ENCODE results near the gene GAREM1. TPM values are rescaled to one million over a fixed set of nuclear protein-coding genes. Genes with fewer than 3 reads are reported as not detected.

The GAREM1 gene
- total RNA-seq, 1 experiment from 2014 or later, result 11.1 TPM

DNA sequence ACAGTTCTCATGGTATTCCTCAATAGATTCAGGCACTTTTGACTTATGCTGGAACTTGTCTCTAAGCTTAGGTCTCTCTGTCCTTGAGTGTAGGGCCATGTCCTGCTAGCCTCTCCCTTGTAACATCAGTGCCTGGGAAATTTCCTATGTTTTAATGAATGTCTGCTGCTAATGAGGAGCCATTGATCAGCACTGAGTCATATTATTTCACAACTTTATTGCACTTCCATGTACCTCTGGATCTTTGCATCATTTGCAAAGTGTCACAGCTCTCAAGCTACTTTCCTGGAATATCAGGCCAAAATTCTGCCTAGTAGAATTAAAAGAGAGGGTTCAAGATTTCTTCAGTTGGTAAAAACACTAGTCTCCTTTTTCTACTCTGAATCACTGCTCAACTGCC lies 102.5 kb downstream of the GAREM1 start:
- Histone ChIP-seq H3K27ac (ENCODE audit: low read depth, low read length) (no peak overlapping the region), H3K4me2 (ENCODE audit: low read length) (0 out of 2 replicates have a peak overlapping the region, but pooled peaks have one; percentile 2), H3K36me3 (ENCODE audit: control insufficient read depth in 1 of 2, insufficient read depth in 2 of 2, low read length in 2 of 2) (no peaks in the 10 kb centered on the region), H3K27me3 (ENCODE audit: insufficient read depth, low read length) (no peaks in the 10 kb centered on the region), H3K9ac (ENCODE audit: low read length) (no peak overlapping the region), H3K9me3 (ENCODE audit: control insufficient read depth in 1 of 2, insufficient read depth in 1 of 2, low read depth in 1 of 2, low read length in 2 of 2) (no peaks in the 10 kb centered on the region), H3K4me1 (ENCODE audit: control insufficient read depth in 1 of 2, insufficient read depth in 2 of 2, low read length in 2 of 2) (peaks cover 30 to 35% of the 10 kb centered on the region in 2 experiments), H3K9me2 (ENCODE audit: insufficient read depth) (no peaks in the 10 kb centered on the region), H3K4me3 (replicated peaks in 1 of 2; ENCODE audit: low read depth in 1 of 2, low read length in 2 of 2) (no peak overlapping the region), H4K20me1 (ENCODE audit: insufficient read depth) (no peaks in the 10 kb centered on the region), H3K79me2 (ENCODE audit: insufficient read depth, low read length) (no peaks in the 10 kb centered on the region), H2AFZ (ENCODE audit: low read depth, low read length, poor library complexity, severe bottlenecking) (no peak overlapping the region)
- ATAC-seq (no peak), DNase-seq (ENCODE audit: low read depth, low spot score) (no peak)
- BruUV-seq (replicated peaks), result no TSS peak
- ChIA-PET RAD21 (ENCODE audit: low non-redundant PET in 1 of 2, low total read pairs in 2 of 2, uncharacterized antibody in 2 of 2, unreplicated experiment in 2 of 2) (interaction anchor here in 1 of 2 experiments (0.6 kb wide), 1 partner anchor 1385 kb away, joined by 5 read pairs; no protein-coding TSS in a partner anchor), POLR2A (interaction anchor here (1.0 kb wide), 1 partner anchor 10 kb away, joined by 3 read pairs; no protein-coding TSS in a partner anchor), CTCF (no interaction called here)
- intact Hi-C loops (cut with micrococcal nuclease), result no loop called here
- TF ChIP-seq ELF1 (IDR thresholded peaks at IDR 0.05; ENCODE audit: borderline replicate concordance, low read depth), result no peak
- TF ChIP-seq, protein P1, sequence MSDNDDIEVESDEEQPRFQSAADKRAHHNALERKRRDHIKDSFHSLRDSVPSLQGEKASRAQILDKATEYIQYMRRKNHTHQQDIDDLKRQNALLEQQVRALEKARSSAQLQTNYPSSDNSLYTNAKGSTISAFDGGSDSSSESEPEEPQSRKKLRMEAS (IDR thresholded peaks at IDR 0.05), result no peak; the same call in 1 of the 2 replicates
- no peak for TF ChIP-seq EZH2phosphoT487 (IDR thresholded peaks at IDR 0.05; ENCODE audit: borderline replicate concordance)
- TF ChIP-seq CBX3 (IDR thresholded peaks at IDR 0.05; ENCODE audit: low read depth), result peak; percentile 41; the same call in 1 of the 2 replicates
- TF ChIP-seq ZFX (IDR thresholded peaks at IDR 0.05), result no peak
- TF ChIP-seq RAD21 (IDR thresholded peaks at IDR 0.05; ENCODE audit: low read depth), result no peak
- TF ChIP-seq ZNF274 (IDR thresholded peaks at IDR 0.05; ENCODE audit: low read depth, low read length), result no peak
- TF ChIP-seq, protein P2, sequence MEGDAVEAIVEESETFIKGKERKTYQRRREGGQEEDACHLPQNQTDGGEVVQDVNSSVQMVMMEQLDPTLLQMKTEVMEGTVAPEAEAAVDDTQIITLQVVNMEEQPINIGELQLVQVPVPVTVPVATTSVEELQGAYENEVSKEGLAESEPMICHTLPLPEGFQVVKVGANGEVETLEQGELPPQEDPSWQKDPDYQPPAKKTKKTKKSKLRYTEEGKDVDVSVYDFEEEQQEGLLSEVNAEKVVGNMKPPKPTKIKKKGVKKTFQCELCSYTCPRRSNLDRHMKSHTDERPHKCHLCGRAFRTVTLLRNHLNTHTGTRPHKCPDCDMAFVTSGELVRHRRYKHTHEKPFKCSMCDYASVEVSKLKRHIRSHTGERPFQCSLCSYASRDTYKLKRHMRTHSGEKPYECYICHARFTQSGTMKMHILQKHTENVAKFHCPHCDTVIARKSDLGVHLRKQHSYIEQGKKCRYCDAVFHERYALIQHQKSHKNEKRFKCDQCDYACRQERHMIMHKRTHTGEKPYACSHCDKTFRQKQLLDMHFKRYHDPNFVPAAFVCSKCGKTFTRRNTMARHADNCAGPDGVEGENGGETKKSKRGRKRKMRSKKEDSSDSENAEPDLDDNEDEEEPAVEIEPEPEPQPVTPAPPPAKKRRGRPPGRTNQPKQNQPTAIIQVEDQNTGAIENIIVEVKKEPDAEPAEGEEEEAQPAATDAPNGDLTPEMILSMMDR (IDR thresholded peaks at IDR 0.05 in 2 of 3, conservative IDR thresholded peaks at IDR 0.05 in 1 of 3; ENCODE audit: borderline replicate concordance in 1 of 3, insufficient read depth in 1 of 3, low read depth in 2 of 3, low read length in 2 of 3), result no peak
- TF ChIP-seq CEBPB (IDR thresholded peaks at IDR 0.05; ENCODE audit: low read depth), result peak; percentile 95
- TF ChIP-seq POLR2A (IDR thresholded peaks at IDR 0.05; ENCODE audit: borderline replicate concordance, extremely low read depth, insufficient read depth, insufficient read length), result no peak
- peak; percentile 54 for TF ChIP-seq JUND (IDR thresholded peaks at IDR 0.05)
- TF ChIP-seq YY1 (IDR thresholded peaks at IDR 0.05; ENCODE audit: extremely low read depth, insufficient replicate concordance, low read depth, low read length), result no peak
- TF ChIP-seq SP1 (IDR thresholded peaks at IDR 0.05; ENCODE audit: low read depth), result peak; percentile 72
- no peak for TF ChIP-seq EZH2 (IDR thresholded peaks at IDR 0.05)
- TF ChIP-seq SIN3A (IDR thresholded peaks at IDR 0.05; ENCODE audit: low read depth), result no peak
- TF ChIP-seq, protein P3, sequence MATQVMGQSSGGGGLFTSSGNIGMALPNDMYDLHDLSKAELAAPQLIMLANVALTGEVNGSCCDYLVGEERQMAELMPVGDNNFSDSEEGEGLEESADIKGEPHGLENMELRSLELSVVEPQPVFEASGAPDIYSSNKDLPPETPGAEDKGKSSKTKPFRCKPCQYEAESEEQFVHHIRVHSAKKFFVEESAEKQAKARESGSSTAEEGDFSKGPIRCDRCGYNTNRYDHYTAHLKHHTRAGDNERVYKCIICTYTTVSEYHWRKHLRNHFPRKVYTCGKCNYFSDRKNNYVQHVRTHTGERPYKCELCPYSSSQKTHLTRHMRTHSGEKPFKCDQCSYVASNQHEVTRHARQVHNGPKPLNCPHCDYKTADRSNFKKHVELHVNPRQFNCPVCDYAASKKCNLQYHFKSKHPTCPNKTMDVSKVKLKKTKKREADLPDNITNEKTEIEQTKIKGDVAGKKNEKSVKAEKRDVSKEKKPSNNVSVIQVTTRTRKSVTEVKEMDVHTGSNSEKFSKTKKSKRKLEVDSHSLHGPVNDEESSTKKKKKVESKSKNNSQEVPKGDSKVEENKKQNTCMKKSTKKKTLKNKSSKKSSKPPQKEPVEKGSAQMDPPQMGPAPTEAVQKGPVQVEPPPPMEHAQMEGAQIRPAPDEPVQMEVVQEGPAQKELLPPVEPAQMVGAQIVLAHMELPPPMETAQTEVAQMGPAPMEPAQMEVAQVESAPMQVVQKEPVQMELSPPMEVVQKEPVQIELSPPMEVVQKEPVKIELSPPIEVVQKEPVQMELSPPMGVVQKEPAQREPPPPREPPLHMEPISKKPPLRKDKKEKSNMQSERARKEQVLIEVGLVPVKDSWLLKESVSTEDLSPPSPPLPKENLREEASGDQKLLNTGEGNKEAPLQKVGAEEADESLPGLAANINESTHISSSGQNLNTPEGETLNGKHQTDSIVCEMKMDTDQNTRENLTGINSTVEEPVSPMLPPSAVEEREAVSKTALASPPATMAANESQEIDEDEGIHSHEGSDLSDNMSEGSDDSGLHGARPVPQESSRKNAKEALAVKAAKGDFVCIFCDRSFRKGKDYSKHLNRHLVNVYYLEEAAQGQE (IDR thresholded peaks at IDR 0.05; ENCODE audit: low read depth), result no peak
- no peak for TF ChIP-seq EGR1 (IDR thresholded peaks at IDR 0.05; ENCODE audit: low read depth)
- no peak for TF ChIP-seq SRF (IDR thresholded peaks at IDR 0.05; ENCODE audit: low read depth)
- peak; percentile 70 for TF ChIP-seq FOSL1 (IDR thresholded peaks at IDR 0.05; ENCODE audit: low read depth)
- no peak for TF ChIP-seq TCF7L2 (IDR thresholded peaks at IDR 0.05; ENCODE audit: borderline replicate concordance, extremely low read depth, insufficient read depth, insufficient read length)
- TF ChIP-seq, protein P4, sequence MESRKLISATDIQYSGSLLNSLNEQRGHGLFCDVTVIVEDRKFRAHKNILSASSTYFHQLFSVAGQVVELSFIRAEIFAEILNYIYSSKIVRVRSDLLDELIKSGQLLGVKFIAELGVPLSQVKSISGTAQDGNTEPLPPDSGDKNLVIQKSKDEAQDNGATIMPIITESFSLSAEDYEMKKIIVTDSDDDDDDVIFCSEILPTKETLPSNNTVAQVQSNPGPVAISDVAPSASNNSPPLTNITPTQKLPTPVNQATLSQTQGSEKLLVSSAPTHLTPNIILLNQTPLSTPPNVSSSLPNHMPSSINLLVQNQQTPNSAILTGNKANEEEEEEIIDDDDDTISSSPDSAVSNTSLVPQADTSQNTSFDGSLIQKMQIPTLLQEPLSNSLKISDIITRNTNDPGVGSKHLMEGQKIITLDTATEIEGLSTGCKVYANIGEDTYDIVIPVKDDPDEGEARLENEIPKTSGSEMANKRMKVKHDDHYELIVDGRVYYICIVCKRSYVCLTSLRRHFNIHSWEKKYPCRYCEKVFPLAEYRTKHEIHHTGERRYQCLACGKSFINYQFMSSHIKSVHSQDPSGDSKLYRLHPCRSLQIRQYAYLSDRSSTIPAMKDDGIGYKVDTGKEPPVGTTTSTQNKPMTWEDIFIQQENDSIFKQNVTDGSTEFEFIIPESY (IDR thresholded peaks at IDR 0.05; ENCODE audit: extremely low read depth, insufficient replicate concordance, low read length), result no peak
- TF ChIP-seq, protein P5, sequence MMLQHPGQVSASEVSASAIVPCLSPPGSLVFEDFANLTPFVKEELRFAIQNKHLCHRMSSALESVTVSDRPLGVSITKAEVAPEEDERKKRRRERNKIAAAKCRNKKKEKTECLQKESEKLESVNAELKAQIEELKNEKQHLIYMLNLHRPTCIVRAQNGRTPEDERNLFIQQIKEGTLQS (IDR thresholded peaks at IDR 0.05), result no peak

Measured in HCT116 (cell line).